IMR-90 (cell line): ENCODE measurements around the gene OR10H1. TPM values are rescaled to one million over a fixed set of nuclear protein-coding genes. Genes with fewer than 3 reads are reported as not detected.

Experiments used
- ATAC-seq: fragments of 200-7000 bp; cut with Tn5 transposase; 2 replicates; pipeline ENCODE4 v1.9.1; 2020; ENCODE audit warnings: low read depth, mild to moderate bottlenecking, moderate library complexity
- BruUV-seq: library from RNA; stranded (reverse); fragments of 400-500 nt; replicated peaks from 2 replicates; lab custom pipeline; 2021; lab: Mats Ljungman, UMichigan
- CTCF ChIA-PET: fragments of 300-600 bp; formaldehyde crosslinking; extraction: SDS; loops from one replicate; lab custom pipeline; 2021; ENCODE audit warnings: antibody characterized with exemption; lab: Yijun Ruan, JAX
- POLR2A ChIA-PET: fragments of 300-600 bp; sonication (Branson Sonifier 250); formaldehyde crosslinking; loops from one replicate; lab custom pipeline; 2022; ENCODE audit warnings: antibody characterized with exemption; ENCODE audit not compliant: unreplicated experiment; lab: Charles Lee
- DNase-seq: peaks from one replicate; pipeline ENCODE4 v3.0.0; 2013
- H2AFZ ChIP-seq: replicated peaks from 2 replicates; pipeline ENCODE3; 2013; ENCODE audit warnings: low read length, mild to moderate bottlenecking; ENCODE audit not compliant: poor library complexity
- H2AK5ac ChIP-seq: 2 replicates; pipeline ENCODE4 v1.6.1; 2013; ENCODE audit warnings: low read depth, low read length, inconsistent platforms
- H2AK9ac ChIP-seq: replicated peaks from 2 replicates; pipeline ENCODE3; 2013; ENCODE audit warnings: mild to moderate bottlenecking, low read depth, low read length, moderate library complexity; ENCODE audit not compliant: poor library complexity
- H2BK120ac ChIP-seq: 2 replicates; pipeline ENCODE4 v1.6.1; 2013; ENCODE audit warnings: low read depth, low read length, inconsistent platforms
- H2BK15ac ChIP-seq: 3 replicates; pipeline ENCODE4 v1.6.1; 2013; ENCODE audit warnings: low read depth, low read length, inconsistent platforms
- H2BK20ac ChIP-seq: 2 replicates; pipeline ENCODE4 v1.6.1; 2013; ENCODE audit warnings: low read depth, mild to moderate bottlenecking, inconsistent platforms, low read length, moderate library complexity
- H2BK5ac ChIP-seq: 2 replicates; pipeline ENCODE4 v1.6.1; 2013; ENCODE audit warnings: mild to moderate bottlenecking, low read depth, low read length, inconsistent platforms; ENCODE audit not compliant: poor library complexity, severe bottlenecking
- H3K14ac ChIP-seq: replicated peaks from 2 replicates; pipeline ENCODE4 v1.6.1; 2013; ENCODE audit warnings: low read depth, low read length, inconsistent platforms
- H3K18ac ChIP-seq: 2 replicates; pipeline ENCODE4 v1.6.1; 2013; ENCODE audit warnings: low read depth, low read length, control low read depth
- H3K23ac ChIP-seq: 2 replicates; pipeline ENCODE4 v1.6.1; 2013; ENCODE audit warnings: low read depth, low read length, inconsistent platforms
- H3K27ac ChIP-seq: 2 replicates; pipeline ENCODE4 v1.5.1; 2013; ENCODE audit warnings: mild to moderate bottlenecking, control low read depth, low read length; ENCODE audit not compliant: insufficient read depth
- H3K27me3 ChIP-seq: 2 replicates; pipeline ENCODE4 v1.6.1; 2013; ENCODE audit warnings: low read length; ENCODE audit not compliant: control insufficient read depth, insufficient read depth
- H3K36me3 ChIP-seq: 2 replicates; pipeline ENCODE4 v1.6.1; 2013; ENCODE audit warnings: low read length, mixed read lengths; ENCODE audit not compliant: control insufficient read depth, insufficient read depth
- H3K4ac ChIP-seq: 2 replicates; pipeline ENCODE4 v1.6.1; 2013; ENCODE audit warnings: low read depth, low read length, inconsistent platforms
- H3K4me1 ChIP-seq: 2 replicates; pipeline ENCODE4 v1.6.1; 2013; ENCODE audit warnings: low read length, mixed read lengths; ENCODE audit not compliant: control insufficient read depth, insufficient read depth
- H3K4me2 ChIP-seq: 2 replicates; pipeline ENCODE4 v1.6.1; 2013; ENCODE audit warnings: low read depth, mild to moderate bottlenecking, control low read depth, low read length, moderate library complexity
- H3K4me3 ChIP-seq: 2 replicates; pipeline ENCODE4 v1.5.1; 2013; ENCODE audit warnings: low read depth, mild to moderate bottlenecking, control low read depth, low read length, moderate library complexity; ENCODE audit not compliant: insufficient read depth
- H3K56ac ChIP-seq: 2 replicates; pipeline ENCODE4 v1.6.1; 2013; ENCODE audit warnings: low read length, inconsistent platforms; ENCODE audit not compliant: insufficient read depth; ENCODE audit errors: extremely low read depth
- H3K79me1 ChIP-seq, 2 experiments: 2 replicates each; pipeline ENCODE4 v1.6.1; 2013; ENCODE audit warnings: low read length in 2 of 2, inconsistent platforms in 1 of 2, low read depth in 1 of 2
- H3K9ac ChIP-seq: 2 replicates; pipeline ENCODE4 v1.6.1; 2013; ENCODE audit warnings: low read depth, low read length, control low read depth
- H3K9me1 ChIP-seq: 2 replicates; pipeline ENCODE4 v1.6.1; 2013; ENCODE audit warnings: low read length, inconsistent platforms; ENCODE audit not compliant: insufficient read depth
- H3K9me3 ChIP-seq: 2 replicates; pipeline ENCODE4 v1.6.1; 2013; ENCODE audit warnings: low read length; ENCODE audit not compliant: control insufficient read depth, insufficient read depth
- H4K20me1 ChIP-seq: 2 replicates; pipeline ENCODE4 v1.6.1; 2013; ENCODE audit warnings: low read length, inconsistent platforms; ENCODE audit not compliant: insufficient read depth
- H4K5ac ChIP-seq: 2 replicates; pipeline ENCODE4 v1.6.1; 2013; ENCODE audit warnings: mild to moderate bottlenecking, low read depth, low read length, control low read depth
- H4K8ac ChIP-seq, 2 experiments: 2 replicates each; pipeline ENCODE4 v1.6.1; 2013; ENCODE audit warnings: low read depth in 2 of 2, low read length in 2 of 2, control low read depth in 1 of 2, inconsistent platforms in 1 of 2
- H4K91ac ChIP-seq: 2 replicates; pipeline ENCODE4 v1.6.1; 2013; ENCODE audit warnings: low read depth, low read length, inconsistent platforms; ENCODE audit not compliant: insufficient read depth
- CEBPB ChIP-seq: IDR thresholded peaks from 2 replicates; pipeline ENCODE4 v1.6.1; 2012; ENCODE audit warnings: low read depth, low read length, improper control_type of control experiment
- ELK1 ChIP-seq: fragments of 150-350 bp; IDR thresholded peaks from 2 replicates; pipeline ENCODE4 v1.6.1; 2016; ENCODE audit warnings: low read depth, mild to moderate bottlenecking, low read length, moderate library complexity, borderline replicate concordance
- MAFK ChIP-seq: IDR thresholded peaks from 2 replicates; pipeline ENCODE4 v1.6.1; 2012; ENCODE audit warnings: low read depth, low read length, improper control_type of control experiment
- MXI1 ChIP-seq: IDR thresholded peaks from 2 replicates; pipeline ENCODE4 v1.6.1; 2012; ENCODE audit warnings: low read depth, mild to moderate bottlenecking, low read length, moderate library complexity, borderline replicate concordance
- NFE2L2 ChIP-seq: fragments of 150-350 bp; IDR thresholded peaks from 2 replicates; pipeline ENCODE4 v1.6.1; 2016; ENCODE audit warnings: low read depth, mild to moderate bottlenecking, low read length
- RAD21 ChIP-seq: IDR thresholded peaks from 2 replicates; pipeline ENCODE4 v1.6.1; 2012; ENCODE audit warnings: low read length, improper control_type of control experiment
- RCOR1 ChIP-seq: IDR thresholded peaks from 2 replicates; pipeline ENCODE4 v1.6.1; 2012; ENCODE audit warnings: mild to moderate bottlenecking, low read length, improper control_type of control experiment; ENCODE audit not compliant: insufficient replicate concordance
- RFX5 ChIP-seq: IDR thresholded peaks from 2 replicates; pipeline ENCODE4 v1.8.0; 2012; ENCODE audit warnings: low read depth, mild to moderate bottlenecking, low read length, moderate library complexity
- WGBS, 2 experiments: methylation state at CpG; one replicate each; pipeline versions ENCODE4 v1.1.5 to v1.1.7; 2013; ENCODE audit warnings: missing lambda C conversion rate in 2 of 2; ENCODE audit not compliant: insufficient read length in 1 of 2; ENCODE audit errors: extremely low coverage in 2 of 2; 5-methylcytosine and 5-hydroxymethylcytosine counted together
- dilution Hi-C: fragments of 300-500 bp; cut with HindIII; formaldehyde crosslinking; loops from one replicate; pipeline ENCODE4 v1.14.3; 2018; ENCODE audit warnings: low sequenced_read_pairs; ENCODE audit not compliant: unreplicated experiment
- in situ Hi-C: fragments of 300-500 bp; cut with MboI; formaldehyde crosslinking; loops from 3 replicates; pipeline ENCODE4 v1.14.3; 2019; ENCODE audit warnings: low sequenced_read_pairs, inconsistent platforms, mixed read lengths
- intact Hi-C: fragments of 100-400 bp; cut with micrococcal nuclease; formaldehyde crosslinking; loops from 2 replicates; pipeline ENCODE4 v1.10.0; 2022
- polyA plus RNA-seq, 3 experiments: library from polyadenylated mRNA; depleted of rRNA; stranded (reverse); fragments of >200 nt; gene quantifications; 2 replicates each; pipeline ENCODE4 v1.2.3, GENCODE V29; 2012; ENCODE audit warnings: low replicate concordance in 1 of 3
- total RNA-seq: library from RNA; depleted of rRNA; stranded (reverse); fragments of >200 nt; gene quantifications from 2 replicates; pipeline ENCODE4 v1.2.3, GENCODE V29; 2012

The OR10H1 gene
- total and polyA plus RNA-seq, 2 of the 4 experiments (the other 2 are of a cell fraction): not detected

DNA sequence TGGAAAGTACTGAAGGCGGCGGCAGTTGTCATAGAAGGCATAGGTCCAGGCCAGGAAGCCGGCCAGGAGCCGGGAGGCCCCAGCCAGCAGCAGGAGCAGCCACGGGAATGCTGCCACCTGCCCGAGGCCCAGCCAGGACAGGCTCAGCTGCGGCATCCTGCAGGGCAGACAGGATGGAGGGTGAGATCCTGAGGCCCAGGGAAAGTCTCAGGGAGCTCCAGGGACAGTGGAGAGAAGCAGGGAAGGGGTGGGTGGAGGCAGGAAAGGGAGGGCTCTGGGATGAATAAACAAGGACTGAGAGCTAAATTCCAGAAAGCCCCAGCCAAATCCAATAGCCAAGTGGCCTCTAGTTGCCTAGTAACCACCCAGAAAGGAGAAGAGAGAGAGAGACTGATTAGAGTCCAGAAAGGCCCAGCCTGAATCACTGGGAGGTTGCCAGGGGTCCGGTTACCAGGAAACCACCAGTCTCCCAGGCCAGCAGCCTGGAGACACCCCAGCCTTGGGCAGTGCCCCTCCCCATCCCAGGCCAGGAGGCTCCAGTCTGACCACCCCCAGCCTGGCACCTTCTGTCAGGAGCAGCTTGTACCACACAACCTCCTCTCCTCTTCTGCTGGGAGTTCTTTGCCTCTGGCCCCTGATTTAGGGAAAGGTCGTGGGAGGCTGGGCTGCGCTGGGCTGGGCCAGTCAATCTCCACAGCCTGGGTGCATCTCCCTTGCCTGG lies 35.5 kb downstream of the OR10H1 start:
- dilution Hi-C loops: no loop called here
- ATAC-seq: no peak
- H3K23ac ChIP-seq: no peak overlapping the region

More for the DNA sequence above, 35.5 kb downstream of the OR10H1 start:
- TF ChIP-seq CEBPB (no peak), RFX5 (no peak), RAD21 (no peak), MAFK (no peak), MXI1 (no peak), RCOR1 (no peak), ELK1 (no peak), NFE2L2 (no peak)
- H3K9ac ChIP-seq: no peak overlapping the region
- H4K5ac ChIP-seq: no peak overlapping the region
- ChIA-PET CTCF (no interaction called here), POLR2A (no interaction called here)
- no peak overlapping the region for H4K91ac ChIP-seq
- DNase-seq: no peak
- no peak overlapping the region for H3K4me2 ChIP-seq
- H3K9me1 ChIP-seq: no peaks in the 10 kb centered on the region
- intact Hi-C loops: no loop called here
- no peaks in the 10 kb centered on the region for H3K79me1 ChIP-seq
- no TSS peak for BruUV-seq
- H3K27ac ChIP-seq: no peak overlapping the region
- no CpG with 5 or more reads among the region's 10 CpGs for WGBS, 2 experiments
- no peak overlapping the region for H4K8ac ChIP-seq
- H3K36me3 ChIP-seq: no peaks in the 10 kb centered on the region
- no peak overlapping the region for H3K18ac ChIP-seq
- no peak overlapping the region for H2AK5ac ChIP-seq
- no peaks in the 10 kb centered on the region for H3K27me3 ChIP-seq
- no peak overlapping the region for H3K14ac ChIP-seq
- no peaks in the 10 kb centered on the region for H3K4me1 ChIP-seq
- H3K4me3 ChIP-seq: no peak overlapping the region
- H2BK120ac ChIP-seq: no peak overlapping the region
- H2AFZ ChIP-seq: no peak overlapping the region
- in situ Hi-C loops: loop anchor here (10.0 kb wide), 1 partner anchor 105 kb away; the partner anchor contains the start of gene CYP4F12
- H4K20me1 ChIP-seq: no peaks in the 10 kb centered on the region
- H2BK15ac ChIP-seq: no peak overlapping the region
- no peak overlapping the region for H2BK5ac ChIP-seq
- H3K9me3 ChIP-seq: peaks cover 39% of the 10 kb centered on the region
- no peak overlapping the region for H2BK20ac ChIP-seq
- H2AK9ac ChIP-seq: no peak overlapping the region
- H3K56ac ChIP-seq: no peak overlapping the region
- no peak overlapping the region for H3K4ac ChIP-seq
